Liver (tissue), 9 donors: Measurements from ENCODE around the gene CCDC92. TPM values are rescaled to one million over a fixed set of nuclear protein-coding genes. Genes with fewer than 3 reads are reported as not detected.

Source experiments
- DNase-seq: peaks from one replicate; pipeline ENCODE4 v3.0.0-alpha.2; 2017; ENCODE audit warnings: low spot score
- H3K27ac ChIP-seq, 2 donors: one replicate each; pipeline ENCODE4 v1.7.0; 2013; ENCODE audit warnings: inconsistent platforms in 2 of 2, low read length in 2 of 2, control low read depth in 1 of 2, low read depth in 1 of 2, mild to moderate bottlenecking in 1 of 2
- H3K27me3 ChIP-seq, 4 donors: one replicate each; pipeline versions ENCODE4 v1.6.1 to v1.7.0; 2013; ENCODE audit warnings: low read length in 3 of 4, inconsistent platforms in 1 of 4, mild to moderate bottlenecking in 1 of 4, moderate library complexity in 1 of 4; ENCODE audit not compliant: control insufficient read depth in 4 of 4, insufficient read depth in 4 of 4
- H3K36me3 ChIP-seq, 4 donors: one replicate each; pipeline versions ENCODE4 v1.6.1 to v1.7.0; 2013; ENCODE audit warnings: low read length in 3 of 4, mild to moderate bottlenecking in 3 of 4, low read depth in 1 of 4, moderate library complexity in 1 of 4; ENCODE audit not compliant: control insufficient read depth in 4 of 4, insufficient read depth in 3 of 4
- H3K4me1 ChIP-seq, 4 donors: one replicate each; pipeline versions ENCODE4 v1.6.1 to v1.7.0; 2013; ENCODE audit warnings: low read length in 3 of 4, mild to moderate bottlenecking in 3 of 4, moderate library complexity in 1 of 4; ENCODE audit not compliant: control insufficient read depth in 4 of 4, insufficient read depth in 4 of 4
- H3K4me3 ChIP-seq, 3 donors: one replicate each; pipeline versions ENCODE4 v1.6.1 to v1.7.0; 2013; ENCODE audit warnings: low read length in 3 of 3, control low read depth in 1 of 3, low read depth in 1 of 3, mild to moderate bottlenecking in 1 of 3
- H3K9ac ChIP-seq, 2 donors: one replicate each; pipeline ENCODE4 v1.7.0; 2013; ENCODE audit warnings: low read length in 2 of 2, mild to moderate bottlenecking in 2 of 2, moderate library complexity in 2 of 2, control low read depth in 1 of 2, low read depth in 1 of 2
- H3K9me3 ChIP-seq, 4 donors: one replicate each; pipeline versions ENCODE4 v1.6.1 to v1.7.0; 2013; ENCODE audit warnings: low read length in 3 of 4; ENCODE audit not compliant: control insufficient read depth in 4 of 4
- ATF3 ChIP-seq: IDR thresholded peaks from 2 replicates; pipeline ENCODE4 v1.6.1; 2016; ENCODE audit warnings: antibody characterized with exemption
- EGR1 ChIP-seq, 2 donors: IDR thresholded peaks; 2 replicates each; pipeline ENCODE4 v1.6.1; 2016 to 2018; ENCODE audit warnings: antibody characterized with exemption in 2 of 2, low read depth in 2 of 2
- FOXA1 ChIP-seq: IDR thresholded peaks from 2 replicates; pipeline ENCODE4 v1.6.1; 2016; ENCODE audit warnings: antibody characterized with exemption
- FOXA2 ChIP-seq: IDR thresholded peaks from 2 replicates; pipeline ENCODE4 v1.6.1; 2016; ENCODE audit warnings: antibody characterized with exemption
- GABPA ChIP-seq, 2 donors: IDR thresholded peaks in 1 of 2; conservative IDR thresholded peaks in 1 of 2; 2 replicates each; pipeline ENCODE4 v1.6.1; 2016; ENCODE audit warnings: antibody characterized with exemption in 2 of 2, mild to moderate bottlenecking in 1 of 2, moderate library complexity in 1 of 2
- HNF4A ChIP-seq, 2 donors: conservative IDR thresholded peaks; 2 replicates each; pipeline ENCODE4 v1.6.1; 2016; ENCODE audit warnings: antibody characterized with exemption in 2 of 2, mild to moderate bottlenecking in 2 of 2
- HNF4G ChIP-seq: IDR thresholded peaks from 2 replicates; pipeline ENCODE4 v1.6.1; 2016; ENCODE audit warnings: antibody characterized with exemption
- JUND ChIP-seq, 2 donors: IDR thresholded peaks; 2 replicates each; pipeline ENCODE4 v1.6.1; 2016; ENCODE audit warnings: antibody characterized with exemption in 2 of 2
- NR2F2 ChIP-seq: IDR thresholded peaks from 2 replicates; pipeline ENCODE4 v1.6.1; 2016; ENCODE audit warnings: antibody characterized with exemption
- RAD21 ChIP-seq, 2 donors: IDR thresholded peaks; 2 replicates each; pipeline ENCODE4 v1.6.1; 2016; ENCODE audit warnings: antibody characterized with exemption in 2 of 2, mild to moderate bottlenecking in 2 of 2
- RXRA ChIP-seq, 2 donors: IDR thresholded peaks; 2 replicates each; pipeline ENCODE4 v1.6.1; 2017 to 2018; ENCODE audit warnings: antibody characterized with exemption in 2 of 2, mild to moderate bottlenecking in 1 of 2
- SP1 ChIP-seq: IDR thresholded peaks from 2 replicates; pipeline ENCODE4 v1.6.1; 2018; ENCODE audit warnings: antibody characterized with exemption, mild to moderate bottlenecking
- TAF1 ChIP-seq: conservative IDR thresholded peaks from 2 replicates; pipeline ENCODE4 v1.6.1; 2016; ENCODE audit warnings: antibody characterized with exemption, mild to moderate bottlenecking
- YY1 ChIP-seq: IDR thresholded peaks from 2 replicates; pipeline ENCODE4 v1.6.1; 2016; ENCODE audit warnings: antibody characterized with exemption, mild to moderate bottlenecking
- WGBS: extraction: QIAGEN DNeasy Blood & Tissue Kit; methylation state at CpG from one replicate; pipeline ENCODE4 v1.1.7; 2013; 5-methylcytosine and 5-hydroxymethylcytosine counted together
- polyA plus RNA-seq, 2 donors: library from polyadenylated mRNA; stranded (reverse) in 1 of 2; unstranded in 1 of 2; fragments of 200-250 nt in 1 of 2; fragments of >200 nt in 1 of 2; fragmentation: Nextera tagmentation in 1 of 2; extraction: Ambion mirVana in 1 of 2; gene quantifications; one replicate each; pipeline versions ENCODE4 v1.2.1 to v1.2.3, GENCODE V29; 2013 to 2015
- total RNA-seq, 2 donors: library from RNA; depleted of rRNA; stranded (reverse); fragments of >200 nt; gene quantifications; one replicate each; pipeline ENCODE4 v1.2.3, GENCODE V29; 2014
- TF ChIP-seq, protein P1 (sequence below): IDR thresholded peaks from 2 replicates; pipeline ENCODE4 v1.6.1; 2016; ENCODE audit warnings: antibody characterized with exemption
- TF ChIP-seq, protein P2 (sequence below): IDR thresholded peaks from 2 replicates; pipeline ENCODE4 v1.6.1; 2016; ENCODE audit warnings: antibody characterized with exemption
- TF ChIP-seq, protein P3 (sequence below): IDR thresholded peaks from 2 replicates; pipeline ENCODE4 v1.6.1; 2016; ENCODE audit warnings: antibody characterized with exemption, mild to moderate bottlenecking
- TF ChIP-seq, protein P4 (sequence below): fragments of 150-350 bp; IDR thresholded peaks from 2 replicates; pipeline ENCODE4 v1.5.1; 2017; ENCODE audit warnings: improper control_type of control experiment, low read depth, low read length; ENCODE audit not compliant: missing input control
- donor health status: healthy.
- donor health status: healthy.
- donor health status: healthy.
- donor health status: healthy.
- donor health status: healthy.

Gene CCDC92
- total and polyA plus RNA-seq, 4 donors, result 2.1 to 14.6 (median 9.3) TPM

DNA sequence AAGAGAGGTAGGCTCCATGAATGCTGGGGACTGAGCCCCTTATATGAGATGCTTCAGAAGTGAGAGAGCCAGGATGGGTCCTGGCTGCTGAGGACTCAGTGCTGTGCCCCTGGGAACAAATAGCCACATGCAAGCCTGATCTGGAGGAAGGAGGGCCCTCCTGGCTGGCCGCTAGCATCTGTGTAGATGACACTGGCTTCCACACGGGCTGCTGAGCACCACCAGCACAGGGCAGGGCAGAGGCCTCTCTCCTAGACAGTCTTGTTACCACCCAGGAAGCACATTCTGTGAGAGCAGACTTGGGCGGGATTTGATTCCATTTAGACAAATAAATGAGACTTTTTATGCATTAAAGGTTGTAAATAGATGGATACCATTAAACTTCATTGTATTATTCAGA is 48.4 kb upstream of the CCDC92 start:
- WGBS, result 84% methylated on average over 3 of the region's 3 CpGs
- Histone ChIP-seq H3K27ac (no peak overlapping the region), H3K27me3 (no peaks in the 10 kb centered on the region), H3K4me3 (no peak overlapping the region), H3K4me1 (peaks cover 0 to 10% (median 6%) of the 10 kb centered on the region in 4 donors), H3K9me3 (no peaks in the 10 kb centered on the region), H3K36me3 (no peaks in the 10 kb centered on the region), H3K9ac (no peak overlapping the region)
- no peak for DNase-seq
- no peak for TF ChIP-seq TAF1
- TF ChIP-seq, protein P1, sequence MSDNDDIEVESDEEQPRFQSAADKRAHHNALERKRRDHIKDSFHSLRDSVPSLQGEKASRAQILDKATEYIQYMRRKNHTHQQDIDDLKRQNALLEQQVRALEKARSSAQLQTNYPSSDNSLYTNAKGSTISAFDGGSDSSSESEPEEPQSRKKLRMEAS, result no peak
- no peak for TF ChIP-seq YY1
- TF ChIP-seq FOXA2, result no peak
- TF ChIP-seq NR2F2, result no peak
- no peak for TF ChIP-seq HNF4G
- no peak for TF ChIP-seq RAD21 (IDR thresholded peaks at IDR 0.05)
- no peak for TF ChIP-seq FOXA1
- TF ChIP-seq, protein P2, sequence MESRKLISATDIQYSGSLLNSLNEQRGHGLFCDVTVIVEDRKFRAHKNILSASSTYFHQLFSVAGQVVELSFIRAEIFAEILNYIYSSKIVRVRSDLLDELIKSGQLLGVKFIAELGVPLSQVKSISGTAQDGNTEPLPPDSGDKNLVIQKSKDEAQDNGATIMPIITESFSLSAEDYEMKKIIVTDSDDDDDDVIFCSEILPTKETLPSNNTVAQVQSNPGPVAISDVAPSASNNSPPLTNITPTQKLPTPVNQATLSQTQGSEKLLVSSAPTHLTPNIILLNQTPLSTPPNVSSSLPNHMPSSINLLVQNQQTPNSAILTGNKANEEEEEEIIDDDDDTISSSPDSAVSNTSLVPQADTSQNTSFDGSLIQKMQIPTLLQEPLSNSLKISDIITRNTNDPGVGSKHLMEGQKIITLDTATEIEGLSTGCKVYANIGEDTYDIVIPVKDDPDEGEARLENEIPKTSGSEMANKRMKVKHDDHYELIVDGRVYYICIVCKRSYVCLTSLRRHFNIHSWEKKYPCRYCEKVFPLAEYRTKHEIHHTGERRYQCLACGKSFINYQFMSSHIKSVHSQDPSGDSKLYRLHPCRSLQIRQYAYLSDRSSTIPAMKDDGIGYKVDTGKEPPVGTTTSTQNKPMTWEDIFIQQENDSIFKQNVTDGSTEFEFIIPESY, result no peak
- TF ChIP-seq GABPA (IDR thresholded peaks at IDR 0.05 in 1 of 2, conservative IDR thresholded peaks at IDR 0.05 in 1 of 2), result no peak
- no peak for TF ChIP-seq SP1
- TF ChIP-seq RXRA (IDR thresholded peaks at IDR 0.05), result no peak
- TF ChIP-seq, protein P3, sequence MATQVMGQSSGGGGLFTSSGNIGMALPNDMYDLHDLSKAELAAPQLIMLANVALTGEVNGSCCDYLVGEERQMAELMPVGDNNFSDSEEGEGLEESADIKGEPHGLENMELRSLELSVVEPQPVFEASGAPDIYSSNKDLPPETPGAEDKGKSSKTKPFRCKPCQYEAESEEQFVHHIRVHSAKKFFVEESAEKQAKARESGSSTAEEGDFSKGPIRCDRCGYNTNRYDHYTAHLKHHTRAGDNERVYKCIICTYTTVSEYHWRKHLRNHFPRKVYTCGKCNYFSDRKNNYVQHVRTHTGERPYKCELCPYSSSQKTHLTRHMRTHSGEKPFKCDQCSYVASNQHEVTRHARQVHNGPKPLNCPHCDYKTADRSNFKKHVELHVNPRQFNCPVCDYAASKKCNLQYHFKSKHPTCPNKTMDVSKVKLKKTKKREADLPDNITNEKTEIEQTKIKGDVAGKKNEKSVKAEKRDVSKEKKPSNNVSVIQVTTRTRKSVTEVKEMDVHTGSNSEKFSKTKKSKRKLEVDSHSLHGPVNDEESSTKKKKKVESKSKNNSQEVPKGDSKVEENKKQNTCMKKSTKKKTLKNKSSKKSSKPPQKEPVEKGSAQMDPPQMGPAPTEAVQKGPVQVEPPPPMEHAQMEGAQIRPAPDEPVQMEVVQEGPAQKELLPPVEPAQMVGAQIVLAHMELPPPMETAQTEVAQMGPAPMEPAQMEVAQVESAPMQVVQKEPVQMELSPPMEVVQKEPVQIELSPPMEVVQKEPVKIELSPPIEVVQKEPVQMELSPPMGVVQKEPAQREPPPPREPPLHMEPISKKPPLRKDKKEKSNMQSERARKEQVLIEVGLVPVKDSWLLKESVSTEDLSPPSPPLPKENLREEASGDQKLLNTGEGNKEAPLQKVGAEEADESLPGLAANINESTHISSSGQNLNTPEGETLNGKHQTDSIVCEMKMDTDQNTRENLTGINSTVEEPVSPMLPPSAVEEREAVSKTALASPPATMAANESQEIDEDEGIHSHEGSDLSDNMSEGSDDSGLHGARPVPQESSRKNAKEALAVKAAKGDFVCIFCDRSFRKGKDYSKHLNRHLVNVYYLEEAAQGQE, result no peak
- no peak for TF ChIP-seq ATF3
- TF ChIP-seq HNF4A (conservative IDR thresholded peaks at IDR 0.05), result no peak
- TF ChIP-seq JUND (IDR thresholded peaks at IDR 0.05), result no peak
- TF ChIP-seq, protein P4, sequence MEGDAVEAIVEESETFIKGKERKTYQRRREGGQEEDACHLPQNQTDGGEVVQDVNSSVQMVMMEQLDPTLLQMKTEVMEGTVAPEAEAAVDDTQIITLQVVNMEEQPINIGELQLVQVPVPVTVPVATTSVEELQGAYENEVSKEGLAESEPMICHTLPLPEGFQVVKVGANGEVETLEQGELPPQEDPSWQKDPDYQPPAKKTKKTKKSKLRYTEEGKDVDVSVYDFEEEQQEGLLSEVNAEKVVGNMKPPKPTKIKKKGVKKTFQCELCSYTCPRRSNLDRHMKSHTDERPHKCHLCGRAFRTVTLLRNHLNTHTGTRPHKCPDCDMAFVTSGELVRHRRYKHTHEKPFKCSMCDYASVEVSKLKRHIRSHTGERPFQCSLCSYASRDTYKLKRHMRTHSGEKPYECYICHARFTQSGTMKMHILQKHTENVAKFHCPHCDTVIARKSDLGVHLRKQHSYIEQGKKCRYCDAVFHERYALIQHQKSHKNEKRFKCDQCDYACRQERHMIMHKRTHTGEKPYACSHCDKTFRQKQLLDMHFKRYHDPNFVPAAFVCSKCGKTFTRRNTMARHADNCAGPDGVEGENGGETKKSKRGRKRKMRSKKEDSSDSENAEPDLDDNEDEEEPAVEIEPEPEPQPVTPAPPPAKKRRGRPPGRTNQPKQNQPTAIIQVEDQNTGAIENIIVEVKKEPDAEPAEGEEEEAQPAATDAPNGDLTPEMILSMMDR, result no peak
- TF ChIP-seq EGR1 (IDR thresholded peaks at IDR 0.05; ENCODE audit: low read depth in 2 of 2), result no peak
